ENCODE data around the gene TFAP2A. TPM values are rescaled to one million over a fixed set of nuclear protein-coding genes. Genes with fewer than 3 reads are reported as not detected.

Gene TFAP2A
- total RNA-seq, 1 experiment from 2014 or later = 0.42 TPM

DNA sequence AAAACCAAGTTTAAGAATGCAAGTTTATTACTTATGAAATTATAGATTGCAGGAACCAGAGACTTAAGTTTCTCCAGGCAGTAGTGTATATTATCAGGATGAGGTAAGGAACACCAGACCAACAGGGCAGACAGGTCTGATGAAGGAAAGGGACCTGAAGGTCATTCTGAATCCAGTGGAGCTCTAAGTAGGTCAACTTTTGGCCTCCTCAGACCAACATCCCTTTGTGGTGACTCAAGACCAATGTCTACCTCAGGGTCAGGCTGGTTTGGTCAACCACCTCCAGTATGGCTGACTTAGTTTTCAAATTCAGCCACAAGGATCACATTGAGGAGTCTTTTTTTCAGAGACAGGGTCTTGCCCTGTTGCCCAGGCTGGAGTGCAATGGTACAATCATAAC is 38.7 kb upstream of the TFAP2A start:
- Mint-ChIP-seq H3K4me1 (peaks cover 3% of the 10 kb centered on the region), H3K27ac (no peak overlapping the region), H3K36me3 (no peaks in the 10 kb centered on the region), H3K27me3 (ENCODE audit: low read depth) (no peaks in the 10 kb centered on the region; the same call in 1 of the 2 replicates), H3K4me3 (no peak overlapping the region), H3K9me3 (no peaks in the 10 kb centered on the region)
- DNase-seq (ENCODE audit: low spot score) = no peak
- TF ChIP-seq, protein P1, sequence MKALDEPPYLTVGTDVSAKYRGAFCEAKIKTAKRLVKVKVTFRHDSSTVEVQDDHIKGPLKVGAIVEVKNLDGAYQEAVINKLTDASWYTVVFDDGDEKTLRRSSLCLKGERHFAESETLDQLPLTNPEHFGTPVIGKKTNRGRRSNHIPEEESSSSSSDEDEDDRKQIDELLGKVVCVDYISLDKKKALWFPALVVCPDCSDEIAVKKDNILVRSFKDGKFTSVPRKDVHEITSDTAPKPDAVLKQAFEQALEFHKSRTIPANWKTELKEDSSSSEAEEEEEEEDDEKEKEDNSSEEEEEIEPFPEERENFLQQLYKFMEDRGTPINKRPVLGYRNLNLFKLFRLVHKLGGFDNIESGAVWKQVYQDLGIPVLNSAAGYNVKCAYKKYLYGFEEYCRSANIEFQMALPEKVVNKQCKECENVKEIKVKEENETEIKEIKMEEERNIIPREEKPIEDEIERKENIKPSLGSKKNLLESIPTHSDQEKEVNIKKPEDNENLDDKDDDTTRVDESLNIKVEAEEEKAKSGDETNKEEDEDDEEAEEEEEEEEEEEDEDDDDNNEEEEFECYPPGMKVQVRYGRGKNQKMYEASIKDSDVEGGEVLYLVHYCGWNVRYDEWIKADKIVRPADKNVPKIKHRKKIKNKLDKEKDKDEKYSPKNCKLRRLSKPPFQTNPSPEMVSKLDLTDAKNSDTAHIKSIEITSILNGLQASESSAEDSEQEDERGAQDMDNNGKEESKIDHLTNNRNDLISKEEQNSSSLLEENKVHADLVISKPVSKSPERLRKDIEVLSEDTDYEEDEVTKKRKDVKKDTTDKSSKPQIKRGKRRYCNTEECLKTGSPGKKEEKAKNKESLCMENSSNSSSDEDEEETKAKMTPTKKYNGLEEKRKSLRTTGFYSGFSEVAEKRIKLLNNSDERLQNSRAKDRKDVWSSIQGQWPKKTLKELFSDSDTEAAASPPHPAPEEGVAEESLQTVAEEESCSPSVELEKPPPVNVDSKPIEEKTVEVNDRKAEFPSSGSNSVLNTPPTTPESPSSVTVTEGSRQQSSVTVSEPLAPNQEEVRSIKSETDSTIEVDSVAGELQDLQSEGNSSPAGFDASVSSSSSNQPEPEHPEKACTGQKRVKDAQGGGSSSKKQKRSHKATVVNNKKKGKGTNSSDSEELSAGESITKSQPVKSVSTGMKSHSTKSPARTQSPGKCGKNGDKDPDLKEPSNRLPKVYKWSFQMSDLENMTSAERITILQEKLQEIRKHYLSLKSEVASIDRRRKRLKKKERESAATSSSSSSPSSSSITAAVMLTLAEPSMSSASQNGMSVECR (CRISPR knock-in tag; IDR thresholded peaks at IDR 0.05; ENCODE audit: borderline replicate concordance) = no peak
- peak; percentile 30; the same call in 1 of the 2 replicates for TF ChIP-seq ZNF121 (CRISPR knock-in tag; IDR thresholded peaks at IDR 0.05)
- TF ChIP-seq CREM (CRISPR knock-in tag; IDR thresholded peaks at IDR 0.05) = no peak
- TF ChIP-seq, protein P2, sequence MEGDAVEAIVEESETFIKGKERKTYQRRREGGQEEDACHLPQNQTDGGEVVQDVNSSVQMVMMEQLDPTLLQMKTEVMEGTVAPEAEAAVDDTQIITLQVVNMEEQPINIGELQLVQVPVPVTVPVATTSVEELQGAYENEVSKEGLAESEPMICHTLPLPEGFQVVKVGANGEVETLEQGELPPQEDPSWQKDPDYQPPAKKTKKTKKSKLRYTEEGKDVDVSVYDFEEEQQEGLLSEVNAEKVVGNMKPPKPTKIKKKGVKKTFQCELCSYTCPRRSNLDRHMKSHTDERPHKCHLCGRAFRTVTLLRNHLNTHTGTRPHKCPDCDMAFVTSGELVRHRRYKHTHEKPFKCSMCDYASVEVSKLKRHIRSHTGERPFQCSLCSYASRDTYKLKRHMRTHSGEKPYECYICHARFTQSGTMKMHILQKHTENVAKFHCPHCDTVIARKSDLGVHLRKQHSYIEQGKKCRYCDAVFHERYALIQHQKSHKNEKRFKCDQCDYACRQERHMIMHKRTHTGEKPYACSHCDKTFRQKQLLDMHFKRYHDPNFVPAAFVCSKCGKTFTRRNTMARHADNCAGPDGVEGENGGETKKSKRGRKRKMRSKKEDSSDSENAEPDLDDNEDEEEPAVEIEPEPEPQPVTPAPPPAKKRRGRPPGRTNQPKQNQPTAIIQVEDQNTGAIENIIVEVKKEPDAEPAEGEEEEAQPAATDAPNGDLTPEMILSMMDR (IDR thresholded peaks at IDR 0.05) = no peak
- ATAC-seq = no peak
- ChIA-PET POLR2A (no interaction called here), CTCF (interaction anchor here (2.4 kb wide), 1 partner anchor 12 kb away, joined by 17 read pairs; no protein-coding TSS in a partner anchor)

DNA sequence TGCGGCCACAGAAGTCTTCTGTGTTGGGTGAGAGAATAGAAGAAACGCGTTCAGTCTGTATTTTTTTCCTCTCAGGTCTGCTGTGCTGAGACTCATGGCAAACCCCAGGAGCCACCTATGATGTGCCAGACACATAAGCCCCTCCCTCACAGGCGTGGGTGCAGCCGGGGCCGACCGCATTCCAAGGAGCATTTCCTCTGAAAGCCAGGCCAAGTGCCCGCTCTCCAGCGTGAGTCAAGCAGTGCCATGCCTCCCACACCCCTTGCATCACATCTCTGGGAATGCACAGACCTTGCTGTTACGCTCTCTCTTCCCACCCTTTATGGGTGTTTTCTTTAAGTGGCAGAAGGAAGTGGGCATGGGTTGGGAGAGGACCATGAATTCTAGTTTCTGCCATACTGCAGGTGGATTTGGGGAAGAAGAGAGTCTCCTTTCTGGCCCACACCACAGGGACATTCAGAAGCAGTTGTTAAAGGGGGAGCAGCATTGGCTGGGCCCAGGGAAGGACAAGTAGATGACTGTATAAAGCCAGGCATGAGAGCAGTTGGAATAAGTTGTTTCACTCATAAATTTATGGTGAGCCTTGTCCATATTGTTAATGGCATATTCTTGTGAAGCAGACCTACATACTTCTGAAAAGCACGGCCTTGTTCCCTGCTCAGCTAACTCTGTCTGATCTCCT is 37.1 kb upstream of the TFAP2A start:
- H3K9me3 Mint-ChIP-seq = no peaks in the 10 kb centered on the region

More for the DNA sequence above, 37.1 kb upstream of the TFAP2A start:
- ATAC-seq (peak; percentile 59), DNase-seq (ENCODE audit: low spot score) (no peak)
- Mint-ChIP-seq H3K4me1 (no peaks in the 10 kb centered on the region), H3K4me3 (no peak overlapping the region), H3K36me3 (no peaks in the 10 kb centered on the region), H3K27me3 (ENCODE audit: low read depth) (no peaks in the 10 kb centered on the region), H3K27ac (no peak overlapping the region)
- CTCF ChIA-PET = interaction anchor here (0.6 to 2.2 kb wide), 6 partner anchors 11 to 386 kb away, joined by 3 to 49 read pairs (median 4); partner anchors contain the start of genes MAK and PAK1IP1
- POLR2A ChIA-PET = interaction anchor here (0.6 kb wide), 1 partner anchor 153 kb away, joined by 6 read pairs; no protein-coding TSS in a partner anchor
- TF ChIP-seq, protein P3, sequence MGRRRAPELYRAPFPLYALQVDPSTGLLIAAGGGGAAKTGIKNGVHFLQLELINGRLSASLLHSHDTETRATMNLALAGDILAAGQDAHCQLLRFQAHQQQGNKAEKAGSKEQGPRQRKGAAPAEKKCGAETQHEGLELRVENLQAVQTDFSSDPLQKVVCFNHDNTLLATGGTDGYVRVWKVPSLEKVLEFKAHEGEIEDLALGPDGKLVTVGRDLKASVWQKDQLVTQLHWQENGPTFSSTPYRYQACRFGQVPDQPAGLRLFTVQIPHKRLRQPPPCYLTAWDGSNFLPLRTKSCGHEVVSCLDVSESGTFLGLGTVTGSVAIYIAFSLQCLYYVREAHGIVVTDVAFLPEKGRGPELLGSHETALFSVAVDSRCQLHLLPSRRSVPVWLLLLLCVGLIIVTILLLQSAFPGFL (CRISPR knock-in tag; IDR thresholded peaks at IDR 0.05; ENCODE audit: borderline replicate concordance) = no peak
- TF ChIP-seq, protein P4, sequence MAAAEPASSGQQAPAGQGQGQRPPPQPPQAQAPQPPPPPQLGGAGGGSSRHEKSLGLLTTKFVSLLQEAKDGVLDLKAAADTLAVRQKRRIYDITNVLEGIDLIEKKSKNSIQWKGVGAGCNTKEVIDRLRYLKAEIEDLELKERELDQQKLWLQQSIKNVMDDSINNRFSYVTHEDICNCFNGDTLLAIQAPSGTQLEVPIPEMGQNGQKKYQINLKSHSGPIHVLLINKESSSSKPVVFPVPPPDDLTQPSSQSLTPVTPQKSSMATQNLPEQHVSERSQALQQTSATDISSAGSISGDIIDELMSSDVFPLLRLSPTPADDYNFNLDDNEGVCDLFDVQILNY (CRISPR knock-in tag; IDR thresholded peaks at IDR 0.05) = no peak
- TF ChIP-seq SOX15 (CRISPR knock-in tag; IDR thresholded peaks at IDR 0.05) (no peak), NFATC4 (CRISPR knock-in tag; IDR thresholded peaks at IDR 0.05) (no peak), ZNF138 (CRISPR knock-in tag; conservative IDR thresholded peaks at IDR 0.05) (no peak), SMAD3 (CRISPR knock-in tag; IDR thresholded peaks at IDR 0.05; ENCODE audit: borderline replicate concordance) (no peak), ZNF423 (CRISPR knock-in tag; IDR thresholded peaks at IDR 0.05) (no peak), GABPB1 (CRISPR knock-in tag; IDR thresholded peaks at IDR 0.05) (no peak)
- TF ChIP-seq, protein P5, sequence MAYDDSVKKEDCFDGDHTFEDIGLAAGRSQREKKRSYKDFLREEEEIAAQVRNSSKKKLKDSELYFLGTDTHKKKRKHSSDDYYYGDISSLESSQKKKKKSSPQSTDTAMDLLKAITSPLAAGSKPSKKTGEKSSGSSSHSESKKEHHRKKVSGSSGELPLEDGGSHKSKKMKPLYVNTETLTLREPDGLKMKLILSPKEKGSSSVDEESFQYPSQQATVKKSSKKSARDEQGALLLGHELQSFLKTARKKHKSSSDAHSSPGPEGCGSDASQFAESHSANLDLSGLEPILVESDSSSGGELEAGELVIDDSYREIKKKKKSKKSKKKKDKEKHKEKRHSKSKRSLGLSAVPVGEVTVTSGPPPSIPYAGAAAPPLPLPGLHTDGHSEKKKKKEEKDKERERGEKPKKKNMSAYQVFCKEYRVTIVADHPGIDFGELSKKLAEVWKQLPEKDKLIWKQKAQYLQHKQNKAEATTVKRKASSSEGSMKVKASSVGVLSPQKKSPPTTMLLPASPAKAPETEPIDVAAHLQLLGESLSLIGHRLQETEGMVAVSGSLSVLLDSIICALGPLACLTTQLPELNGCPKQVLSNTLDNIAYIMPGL (CRISPR knock-in tag; IDR thresholded peaks at IDR 0.05) = no peak
- TF ChIP-seq, protein P6, sequence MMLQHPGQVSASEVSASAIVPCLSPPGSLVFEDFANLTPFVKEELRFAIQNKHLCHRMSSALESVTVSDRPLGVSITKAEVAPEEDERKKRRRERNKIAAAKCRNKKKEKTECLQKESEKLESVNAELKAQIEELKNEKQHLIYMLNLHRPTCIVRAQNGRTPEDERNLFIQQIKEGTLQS (CRISPR knock-in tag; conservative IDR thresholded peaks at IDR 0.05) = no peak
- TF ChIP-seq, protein P7, sequence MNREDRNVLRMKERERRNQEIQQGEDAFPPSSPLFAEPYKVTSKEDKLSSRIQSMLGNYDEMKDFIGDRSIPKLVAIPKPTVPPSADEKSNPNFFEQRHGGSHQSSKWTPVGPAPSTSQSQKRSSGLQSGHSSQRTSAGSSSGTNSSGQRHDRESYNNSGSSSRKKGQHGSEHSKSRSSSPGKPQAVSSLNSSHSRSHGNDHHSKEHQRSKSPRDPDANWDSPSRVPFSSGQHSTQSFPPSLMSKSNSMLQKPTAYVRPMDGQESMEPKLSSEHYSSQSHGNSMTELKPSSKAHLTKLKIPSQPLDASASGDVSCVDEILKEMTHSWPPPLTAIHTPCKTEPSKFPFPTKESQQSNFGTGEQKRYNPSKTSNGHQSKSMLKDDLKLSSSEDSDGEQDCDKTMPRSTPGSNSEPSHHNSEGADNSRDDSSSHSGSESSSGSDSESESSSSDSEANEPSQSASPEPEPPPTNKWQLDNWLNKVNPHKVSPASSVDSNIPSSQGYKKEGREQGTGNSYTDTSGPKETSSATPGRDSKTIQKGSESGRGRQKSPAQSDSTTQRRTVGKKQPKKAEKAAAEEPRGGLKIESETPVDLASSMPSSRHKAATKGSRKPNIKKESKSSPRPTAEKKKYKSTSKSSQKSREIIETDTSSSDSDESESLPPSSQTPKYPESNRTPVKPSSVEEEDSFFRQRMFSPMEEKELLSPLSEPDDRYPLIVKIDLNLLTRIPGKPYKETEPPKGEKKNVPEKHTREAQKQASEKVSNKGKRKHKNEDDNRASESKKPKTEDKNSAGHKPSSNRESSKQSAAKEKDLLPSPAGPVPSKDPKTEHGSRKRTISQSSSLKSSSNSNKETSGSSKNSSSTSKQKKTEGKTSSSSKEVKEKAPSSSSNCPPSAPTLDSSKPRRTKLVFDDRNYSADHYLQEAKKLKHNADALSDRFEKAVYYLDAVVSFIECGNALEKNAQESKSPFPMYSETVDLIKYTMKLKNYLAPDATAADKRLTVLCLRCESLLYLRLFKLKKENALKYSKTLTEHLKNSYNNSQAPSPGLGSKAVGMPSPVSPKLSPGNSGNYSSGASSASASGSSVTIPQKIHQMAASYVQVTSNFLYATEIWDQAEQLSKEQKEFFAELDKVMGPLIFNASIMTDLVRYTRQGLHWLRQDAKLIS (CRISPR knock-in tag; IDR thresholded peaks at IDR 0.05; ENCODE audit: borderline replicate concordance) = no peak
- TF ChIP-seq, protein P8, sequence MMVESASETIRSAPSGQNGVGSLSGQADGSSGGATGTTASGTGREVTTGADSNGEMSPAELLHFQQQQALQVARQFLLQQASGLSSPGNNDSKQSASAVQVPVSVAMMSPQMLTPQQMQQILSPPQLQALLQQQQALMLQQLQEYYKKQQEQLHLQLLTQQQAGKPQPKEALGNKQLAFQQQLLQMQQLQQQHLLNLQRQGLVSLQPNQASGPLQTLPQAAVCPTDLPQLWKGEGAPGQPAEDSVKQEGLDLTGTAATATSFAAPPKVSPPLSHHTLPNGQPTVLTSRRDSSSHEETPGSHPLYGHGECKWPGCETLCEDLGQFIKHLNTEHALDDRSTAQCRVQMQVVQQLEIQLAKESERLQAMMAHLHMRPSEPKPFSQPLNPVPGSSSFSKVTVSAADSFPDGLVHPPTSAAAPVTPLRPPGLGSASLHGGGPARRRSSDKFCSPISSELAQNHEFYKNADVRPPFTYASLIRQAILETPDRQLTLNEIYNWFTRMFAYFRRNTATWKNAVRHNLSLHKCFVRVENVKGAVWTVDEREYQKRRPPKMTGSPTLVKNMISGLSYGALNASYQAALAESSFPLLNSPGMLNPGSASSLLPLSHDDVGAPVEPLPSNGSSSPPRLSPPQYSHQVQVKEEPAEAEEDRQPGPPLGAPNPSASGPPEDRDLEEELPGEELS (CRISPR knock-in tag; IDR thresholded peaks at IDR 0.05) = no peak

Measured in WTC11 (cell line).